Measurements from ENCODE around the gene TSPEAR. TPM values are rescaled to one million over a fixed set of nuclear protein-coding genes. Genes with fewer than 3 reads are reported as not detected.

The TSPEAR gene
- total and polyA plus RNA-seq, 9 of the 15 experiments (the other 6 are each of a cell fraction or from before 2014, with no cell fraction given): not detected

DNA sequence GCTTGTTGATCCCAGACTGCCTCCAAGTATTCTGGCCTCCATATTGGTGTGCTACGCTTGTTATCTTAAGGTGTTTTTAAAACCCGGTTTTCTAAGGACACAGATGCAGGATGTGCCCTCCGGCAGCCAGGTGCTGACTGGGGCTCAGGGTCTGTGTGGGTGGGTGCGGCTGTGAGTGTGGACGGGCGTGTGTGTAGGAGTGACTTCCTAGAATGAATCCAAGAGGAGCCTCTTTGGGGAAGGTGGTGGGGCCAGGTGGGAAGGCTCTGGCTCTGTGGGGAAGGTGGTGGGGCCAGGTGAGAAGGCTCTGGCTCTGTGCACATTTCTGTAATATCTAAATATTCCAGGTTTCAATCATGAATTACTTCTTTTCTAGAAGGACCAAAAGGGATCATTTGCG, 12.8 kb upstream of the TSPEAR start (continued):
- TF ChIP-seq, protein P1, sequence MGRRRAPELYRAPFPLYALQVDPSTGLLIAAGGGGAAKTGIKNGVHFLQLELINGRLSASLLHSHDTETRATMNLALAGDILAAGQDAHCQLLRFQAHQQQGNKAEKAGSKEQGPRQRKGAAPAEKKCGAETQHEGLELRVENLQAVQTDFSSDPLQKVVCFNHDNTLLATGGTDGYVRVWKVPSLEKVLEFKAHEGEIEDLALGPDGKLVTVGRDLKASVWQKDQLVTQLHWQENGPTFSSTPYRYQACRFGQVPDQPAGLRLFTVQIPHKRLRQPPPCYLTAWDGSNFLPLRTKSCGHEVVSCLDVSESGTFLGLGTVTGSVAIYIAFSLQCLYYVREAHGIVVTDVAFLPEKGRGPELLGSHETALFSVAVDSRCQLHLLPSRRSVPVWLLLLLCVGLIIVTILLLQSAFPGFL (CRISPR knock-in tag; IDR thresholded peaks at IDR 0.05): no peak
- TF ChIP-seq, protein P2, sequence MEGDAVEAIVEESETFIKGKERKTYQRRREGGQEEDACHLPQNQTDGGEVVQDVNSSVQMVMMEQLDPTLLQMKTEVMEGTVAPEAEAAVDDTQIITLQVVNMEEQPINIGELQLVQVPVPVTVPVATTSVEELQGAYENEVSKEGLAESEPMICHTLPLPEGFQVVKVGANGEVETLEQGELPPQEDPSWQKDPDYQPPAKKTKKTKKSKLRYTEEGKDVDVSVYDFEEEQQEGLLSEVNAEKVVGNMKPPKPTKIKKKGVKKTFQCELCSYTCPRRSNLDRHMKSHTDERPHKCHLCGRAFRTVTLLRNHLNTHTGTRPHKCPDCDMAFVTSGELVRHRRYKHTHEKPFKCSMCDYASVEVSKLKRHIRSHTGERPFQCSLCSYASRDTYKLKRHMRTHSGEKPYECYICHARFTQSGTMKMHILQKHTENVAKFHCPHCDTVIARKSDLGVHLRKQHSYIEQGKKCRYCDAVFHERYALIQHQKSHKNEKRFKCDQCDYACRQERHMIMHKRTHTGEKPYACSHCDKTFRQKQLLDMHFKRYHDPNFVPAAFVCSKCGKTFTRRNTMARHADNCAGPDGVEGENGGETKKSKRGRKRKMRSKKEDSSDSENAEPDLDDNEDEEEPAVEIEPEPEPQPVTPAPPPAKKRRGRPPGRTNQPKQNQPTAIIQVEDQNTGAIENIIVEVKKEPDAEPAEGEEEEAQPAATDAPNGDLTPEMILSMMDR (IDR thresholded peaks at IDR 0.05 in 2 of 3, conservative IDR thresholded peaks at IDR 0.05 in 1 of 3; ENCODE audit: insufficient read depth in 2 of 3, low read depth in 1 of 3, low read length in 3 of 3): no peak
- TF ChIP-seq ZNF316 (IDR thresholded peaks at IDR 0.05): no peak
- TF ChIP-seq ZNF57 (CRISPR knock-in tag; IDR thresholded peaks at IDR 0.05): no peak
- TF ChIP-seq TAF15 (IDR thresholded peaks at IDR 0.05; ENCODE audit: low read depth, low read length): no peak
- TF ChIP-seq, protein P3, sequence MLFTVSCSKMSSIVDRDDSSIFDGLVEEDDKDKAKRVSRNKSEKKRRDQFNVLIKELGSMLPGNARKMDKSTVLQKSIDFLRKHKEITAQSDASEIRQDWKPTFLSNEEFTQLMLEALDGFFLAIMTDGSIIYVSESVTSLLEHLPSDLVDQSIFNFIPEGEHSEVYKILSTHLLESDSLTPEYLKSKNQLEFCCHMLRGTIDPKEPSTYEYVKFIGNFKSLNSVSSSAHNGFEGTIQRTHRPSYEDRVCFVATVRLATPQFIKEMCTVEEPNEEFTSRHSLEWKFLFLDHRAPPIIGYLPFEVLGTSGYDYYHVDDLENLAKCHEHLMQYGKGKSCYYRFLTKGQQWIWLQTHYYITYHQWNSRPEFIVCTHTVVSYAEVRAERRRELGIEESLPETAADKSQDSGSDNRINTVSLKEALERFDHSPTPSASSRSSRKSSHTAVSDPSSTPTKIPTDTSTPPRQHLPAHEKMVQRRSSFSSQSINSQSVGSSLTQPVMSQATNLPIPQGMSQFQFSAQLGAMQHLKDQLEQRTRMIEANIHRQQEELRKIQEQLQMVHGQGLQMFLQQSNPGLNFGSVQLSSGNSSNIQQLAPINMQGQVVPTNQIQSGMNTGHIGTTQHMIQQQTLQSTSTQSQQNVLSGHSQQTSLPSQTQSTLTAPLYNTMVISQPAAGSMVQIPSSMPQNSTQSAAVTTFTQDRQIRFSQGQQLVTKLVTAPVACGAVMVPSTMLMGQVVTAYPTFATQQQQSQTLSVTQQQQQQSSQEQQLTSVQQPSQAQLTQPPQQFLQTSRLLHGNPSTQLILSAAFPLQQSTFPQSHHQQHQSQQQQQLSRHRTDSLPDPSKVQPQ (CRISPR knock-in tag; IDR thresholded peaks at IDR 0.05; ENCODE audit: borderline replicate concordance): no peak
- no peak for TF ChIP-seq SNRNP70 (optimal IDR thresholded peaks at IDR 0.05; ENCODE audit: low read depth, low read length)
- TF ChIP-seq, protein P4, sequence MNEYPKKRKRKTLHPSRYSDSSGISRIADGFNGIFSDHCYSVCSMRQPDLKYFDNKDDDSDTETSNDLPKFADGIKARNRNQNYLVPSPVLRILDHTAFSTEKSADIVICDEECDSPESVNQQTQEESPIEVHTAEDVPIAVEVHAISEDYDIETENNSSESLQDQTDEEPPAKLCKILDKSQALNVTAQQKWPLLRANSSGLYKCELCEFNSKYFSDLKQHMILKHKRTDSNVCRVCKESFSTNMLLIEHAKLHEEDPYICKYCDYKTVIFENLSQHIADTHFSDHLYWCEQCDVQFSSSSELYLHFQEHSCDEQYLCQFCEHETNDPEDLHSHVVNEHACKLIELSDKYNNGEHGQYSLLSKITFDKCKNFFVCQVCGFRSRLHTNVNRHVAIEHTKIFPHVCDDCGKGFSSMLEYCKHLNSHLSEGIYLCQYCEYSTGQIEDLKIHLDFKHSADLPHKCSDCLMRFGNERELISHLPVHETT (CRISPR knock-in tag; conservative IDR thresholded peaks at IDR 0.05 in 1 of 2, IDR thresholded peaks at IDR 0.05 in 1 of 2): no peak
- no peak for TF ChIP-seq HDGF (IDR thresholded peaks at IDR 0.05)
